ENCODE measurements around the gene PDIA2. TPM values are rescaled to one million over a fixed set of nuclear protein-coding genes. Genes with fewer than 3 reads are reported as not detected.

The PDIA2 gene
- total and polyA plus RNA-seq, 7 donors = 0.60 to 5.5 (median 0.82) TPM; not detected in 1

GRCh38 chr16:317583-317982 lies 34.6 kb downstream of the PDIA2 start:
- TF ChIP-seq CTCF (IDR thresholded peaks at IDR 0.05) (no peak), POLR2A (IDR thresholded peaks at IDR 0.05) (no peak), POLR2AphosphoS5 (IDR thresholded peaks at IDR 0.05) (no peak), EP300 (IDR thresholded peaks at IDR 0.05) (no peak)
- 92 to 95% methylated on average over 5 of the region's 5 CpGs for WGBS, 2 donors
- intact Hi-C loops (cut with DNase I) = no loop called here
- Histone ChIP-seq H3K4me1 (no peaks in the 10 kb centered on the region), H3K27ac (no peak overlapping the region), H3K9me3 (no peaks in the 10 kb centered on the region), H3K4me3 (no peak overlapping the region), H3K27me3 (no peaks in the 10 kb centered on the region), H3K36me3 (peaks cover 8 to 32% (median 22%) of the 10 kb centered on the region in 4 donors)
- DNase-seq = no peak

DNA sequence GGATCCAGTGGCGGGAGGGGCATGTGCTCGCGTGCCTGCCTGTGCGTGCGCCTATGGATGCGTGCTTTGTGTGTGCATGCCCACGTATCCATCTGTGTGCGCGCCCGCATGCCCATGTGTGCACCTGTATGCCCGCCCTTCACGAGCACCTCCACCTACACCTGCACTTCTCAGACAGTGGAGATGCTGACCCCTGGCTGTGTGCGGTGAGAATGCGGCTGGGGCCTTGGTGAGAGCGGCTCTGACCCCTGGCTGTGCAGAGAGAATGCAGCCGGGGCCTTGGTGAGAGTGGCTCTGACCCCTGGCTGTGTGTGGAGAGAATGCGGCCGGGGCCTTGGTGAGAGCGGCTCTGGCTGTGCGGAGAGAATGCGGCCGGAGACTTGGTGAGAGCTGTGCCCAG lies 35.7 kb downstream of the PDIA2 start:
- intact Hi-C loops (cut with DNase I) = no loop called here
- Histone ChIP-seq H3K9me3 (no peaks in the 10 kb centered on the region), H3K27ac (no peak overlapping the region), H3K4me1 (no peaks in the 10 kb centered on the region), H3K27me3 (no peaks in the 10 kb centered on the region), H3K36me3 (peaks cover 0 to 23% (median 13%) of the 10 kb centered on the region in 4 donors), H3K4me3 (no peak overlapping the region)
- 90 to 96% methylated on average over 22 of the region's 22 CpGs for WGBS, 2 donors
- TF ChIP-seq CTCF (IDR thresholded peaks at IDR 0.05) (no peak), POLR2AphosphoS5 (IDR thresholded peaks at IDR 0.05) (no peak), POLR2A (IDR thresholded peaks at IDR 0.05) (no peak), EP300 (IDR thresholded peaks at IDR 0.05) (no peak)
- no peak for DNase-seq

DNA sequence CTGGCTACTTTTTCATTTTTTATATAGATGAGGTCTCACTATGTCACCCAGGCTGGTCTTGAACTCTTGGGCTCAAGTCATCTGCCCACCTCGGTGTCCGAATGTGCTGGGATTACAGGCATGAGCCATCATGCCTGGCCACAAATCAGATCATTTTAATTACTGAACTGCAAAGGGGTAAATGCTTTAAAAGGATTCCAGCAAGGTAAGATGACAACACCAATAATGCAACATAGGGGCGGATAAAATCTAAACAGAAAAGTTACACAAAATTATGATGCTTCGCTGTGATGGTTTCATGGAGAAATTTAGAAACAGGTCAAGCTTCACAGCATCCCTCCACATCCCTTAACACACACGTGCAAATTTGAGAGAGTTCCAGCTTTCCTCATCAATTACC lies 37.2 kb downstream of the PDIA2 start:
- H3K4me1 ChIP-seq = no peaks in the 10 kb centered on the region
- H3K9me3 ChIP-seq = no peaks in the 10 kb centered on the region
- H3K36me3 ChIP-seq = peaks cover 0 to 13% (median 7%) of the 10 kb centered on the region in 4 donors
- no peak for DNase-seq
- H3K4me3 ChIP-seq = no peak overlapping the region
- TF ChIP-seq CTCF (IDR thresholded peaks at IDR 0.05) (no peak), EP300 (IDR thresholded peaks at IDR 0.05) (no peak), POLR2A (IDR thresholded peaks at IDR 0.05) (no peak), POLR2AphosphoS5 (IDR thresholded peaks at IDR 0.05) (no peak)
- no peaks in the 10 kb centered on the region for H3K27me3 ChIP-seq
- intact Hi-C loops (cut with DNase I) = loop anchor here (5.0 kb wide), 1 partner anchor 52 kb away; the partner anchor contains the start of gene MRPL28
- WGBS, 2 donors = 91 to 94% methylated on average over 5 of the region's 5 CpGs
- no peak overlapping the region for H3K27ac ChIP-seq

GRCh38 chr16:321532-321931 lies 38.6 kb downstream of the PDIA2 start:
- intact Hi-C loops (cut with DNase I) = loop anchor here (5.0 kb wide), 1 partner anchor 51 kb away; the partner anchor contains the start of gene MRPL28
- H3K36me3 ChIP-seq = peaks cover 0 to 13% (median 7%) of the 10 kb centered on the region in 4 donors
- TF ChIP-seq CTCF (IDR thresholded peaks at IDR 0.05) (no peak), POLR2AphosphoS5 (IDR thresholded peaks at IDR 0.05) (no peak), EP300 (IDR thresholded peaks at IDR 0.05) (no peak), POLR2A (IDR thresholded peaks at IDR 0.05) (no peak)
- DNase-seq = no peak
- no peak overlapping the region for H3K4me3 ChIP-seq
- no peaks in the 10 kb centered on the region for H3K27me3 ChIP-seq
- 73 to 81% methylated on average over 9 of the region's 9 CpGs for WGBS, 2 donors
- H3K27ac ChIP-seq = no peak overlapping the region
- no peaks in the 10 kb centered on the region for H3K4me1 ChIP-seq
- no peaks in the 10 kb centered on the region for H3K9me3 ChIP-seq
